NOMO-1 treated with DMSO at 0.1 percent for 48 hours (cell line): ENCODE data around the gene GOLGA6L7.
"Not testable (repeated sequence)": the region's sequence is repeated elsewhere in the genome, so short reads cannot be mapped to it uniquely, and the experiment has no call there.

ENCODE experiments used
- DNase-seq: peaks from one replicate; lab custom pipeline; 2025; ENCODE audit not compliant: unreplicated experiment; lab: John Stamatoyannopoulos, UW

Gene GOLGA6L7

DNA sequence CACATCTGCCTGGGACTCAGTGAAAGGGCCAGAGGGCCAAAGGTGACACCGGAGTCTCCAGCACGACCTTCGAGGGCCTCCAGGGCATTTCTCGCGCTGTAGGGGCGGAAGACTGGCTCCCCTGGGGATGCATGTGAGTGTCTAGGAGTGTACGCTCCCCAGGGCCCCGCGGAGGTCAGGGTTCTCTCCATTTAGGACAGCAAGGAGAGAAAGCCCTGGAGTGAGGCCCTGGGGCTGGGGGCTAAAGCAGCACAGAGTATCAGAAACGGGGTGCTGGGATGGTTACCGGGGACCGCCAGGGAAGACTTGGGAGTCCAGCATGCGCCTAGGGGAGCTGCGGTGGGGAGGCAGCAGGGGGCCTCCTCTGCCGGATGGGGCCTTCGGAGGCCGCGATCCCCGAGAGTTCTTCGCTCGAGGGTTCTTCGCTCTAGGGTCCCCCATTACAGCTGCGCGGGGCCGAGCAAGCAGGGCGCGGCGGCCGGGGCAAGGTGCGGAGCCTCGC, 36.7 kb upstream of the GOLGA6L7 start:
- no peak for DNase-seq

DNA sequence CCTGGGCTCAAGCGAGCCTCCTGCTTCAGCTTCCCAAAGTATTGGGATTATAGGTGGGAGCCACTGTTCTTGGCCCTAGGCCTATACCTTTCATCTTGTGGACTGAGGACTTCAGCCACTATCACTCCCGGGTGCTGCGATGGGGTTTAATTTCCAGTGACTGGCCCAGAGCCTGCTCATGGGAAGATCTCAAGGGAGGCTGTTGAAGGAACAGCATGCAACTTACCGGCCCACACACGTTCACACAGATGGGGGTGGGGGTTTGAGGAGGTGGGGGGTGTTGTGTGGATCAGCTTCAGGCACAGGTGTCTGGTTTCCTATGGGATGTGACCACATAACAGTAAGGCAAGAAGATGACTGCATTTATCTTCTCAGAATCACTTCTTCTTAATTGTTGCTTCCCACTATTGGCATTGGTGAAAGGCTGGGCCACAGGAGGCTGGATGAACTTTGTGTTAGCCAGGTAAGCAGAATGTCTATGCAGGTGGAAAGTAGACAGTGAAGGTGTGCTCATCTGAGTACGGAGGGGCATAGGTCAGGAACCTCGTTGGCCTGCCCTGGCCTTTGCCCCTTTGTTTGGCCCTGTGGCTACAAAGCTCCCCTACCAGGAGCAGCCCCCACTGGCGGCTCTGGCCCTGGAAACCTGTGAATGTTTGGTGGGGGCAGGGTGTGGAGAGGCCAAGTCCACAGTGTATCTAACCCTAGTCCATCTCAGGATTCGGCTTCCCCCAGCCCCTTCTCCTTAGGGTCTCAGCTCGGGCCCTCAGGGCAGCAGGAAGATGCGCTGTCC, 35.9 kb upstream of the GOLGA6L7 start:
- DNase-seq = no peak

- no peak for DNase-seq
Observed at GRCh38 chr15:28881600-28881999, 33.2 kb upstream of the GOLGA6L7 start.

- peak; percentile 9 for DNase-seq
Observed at GRCh38 chr15:28881170-28881569, 32.7 kb upstream of the GOLGA6L7 start.

- DNase-seq = no peak
Observed at GRCh38 chr15:28880680-28881079, 32.2 kb upstream of the GOLGA6L7 start.

- DNase-seq = no peak
Observed at GRCh38 chr15:28879551-28879950, 31.1 kb upstream of the GOLGA6L7 start.

DNA sequence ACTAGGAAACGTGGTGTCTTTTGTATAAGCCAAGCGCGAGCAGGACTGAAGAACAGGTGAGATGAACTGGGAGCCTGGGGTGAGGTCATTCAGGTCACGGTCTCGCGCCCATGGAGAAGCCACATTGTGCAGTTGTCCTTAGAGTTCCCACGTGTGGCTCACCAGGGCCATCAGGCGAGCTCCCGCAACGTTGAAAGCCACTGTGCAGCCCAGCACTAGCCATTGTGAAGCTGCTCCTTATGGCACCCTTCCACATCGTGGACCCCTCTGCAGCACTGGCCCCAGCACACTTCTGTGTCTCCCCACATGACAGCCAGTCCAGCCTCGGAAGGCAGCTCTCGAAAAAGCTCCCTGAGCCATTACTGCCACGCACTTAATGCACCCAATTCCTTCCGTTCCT, 29.8 kb upstream of the GOLGA6L7 start:
- DNase-seq = no peak

GRCh38 chr15:28876845-28877185, 28.4 kb upstream of the GOLGA6L7 start:
- no peak for DNase-seq

DNA sequence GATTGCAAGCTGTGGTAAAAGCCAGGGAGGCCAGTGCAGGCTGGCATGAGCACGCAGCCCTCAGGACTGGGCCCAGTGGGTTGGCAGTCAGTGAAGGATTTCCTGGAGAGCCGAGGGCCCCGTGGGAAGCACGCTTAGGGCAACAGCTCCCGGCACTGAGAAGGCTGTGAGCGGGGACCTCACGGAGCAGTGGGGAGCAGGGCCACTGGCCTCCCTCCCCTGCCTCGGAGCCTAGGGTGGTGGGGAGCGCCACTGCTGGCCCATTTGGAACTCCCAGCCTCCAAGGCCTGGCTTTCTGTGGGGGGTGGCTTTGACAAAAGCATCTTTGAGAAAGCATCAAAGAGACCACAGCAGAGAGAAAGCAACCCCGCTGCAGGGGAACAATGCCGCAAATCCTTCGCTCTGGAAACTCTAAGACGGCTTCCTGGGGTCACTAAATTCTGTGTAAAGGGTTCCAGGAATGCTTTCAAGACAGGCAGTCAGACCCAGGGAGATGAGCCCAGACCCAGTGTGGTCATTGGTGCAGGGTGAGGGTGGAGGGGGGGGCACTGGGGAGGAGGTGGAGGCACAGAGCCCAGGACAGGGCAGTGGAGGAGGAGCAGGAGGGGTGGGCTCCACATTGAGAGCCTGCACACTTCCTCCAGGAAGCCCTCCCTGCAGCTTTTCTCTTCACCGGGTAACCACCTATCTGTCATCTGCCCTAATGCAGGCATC, 27.8 kb upstream of the GOLGA6L7 start:
- no peak for DNase-seq

- DNase-seq = no peak
Observed at GRCh38 chr15:28875461-28876000, 27.1 kb upstream of the GOLGA6L7 start.

- DNase-seq = no peak
Observed at GRCh38 chr15:28873585-28874190, 25.2 kb upstream of the GOLGA6L7 start.

- no peak for DNase-seq
Observed at GRCh38 chr15:28873006-28873405, 24.6 kb upstream of the GOLGA6L7 start.

DNA sequence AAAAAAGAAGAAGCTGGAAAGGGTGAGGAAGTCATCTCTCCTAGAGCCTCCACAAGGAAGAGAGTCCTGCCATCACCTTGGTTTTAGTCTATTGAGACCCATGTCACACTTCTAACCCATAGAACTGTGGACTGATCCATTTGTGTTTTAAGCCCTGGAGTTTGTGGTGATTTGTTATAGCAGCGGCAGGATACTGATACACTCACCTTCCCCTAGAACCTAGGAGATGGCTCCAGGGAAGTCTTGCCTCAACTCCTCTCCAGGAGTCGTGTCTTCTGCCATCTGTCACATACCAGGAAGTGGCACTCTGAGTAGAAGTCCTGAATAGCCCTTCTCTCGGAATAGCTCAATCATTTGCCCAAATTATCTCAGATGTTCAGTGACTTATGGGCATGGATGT, 22.7 kb upstream of the GOLGA6L7 start:
- no peak for DNase-seq

DNA sequence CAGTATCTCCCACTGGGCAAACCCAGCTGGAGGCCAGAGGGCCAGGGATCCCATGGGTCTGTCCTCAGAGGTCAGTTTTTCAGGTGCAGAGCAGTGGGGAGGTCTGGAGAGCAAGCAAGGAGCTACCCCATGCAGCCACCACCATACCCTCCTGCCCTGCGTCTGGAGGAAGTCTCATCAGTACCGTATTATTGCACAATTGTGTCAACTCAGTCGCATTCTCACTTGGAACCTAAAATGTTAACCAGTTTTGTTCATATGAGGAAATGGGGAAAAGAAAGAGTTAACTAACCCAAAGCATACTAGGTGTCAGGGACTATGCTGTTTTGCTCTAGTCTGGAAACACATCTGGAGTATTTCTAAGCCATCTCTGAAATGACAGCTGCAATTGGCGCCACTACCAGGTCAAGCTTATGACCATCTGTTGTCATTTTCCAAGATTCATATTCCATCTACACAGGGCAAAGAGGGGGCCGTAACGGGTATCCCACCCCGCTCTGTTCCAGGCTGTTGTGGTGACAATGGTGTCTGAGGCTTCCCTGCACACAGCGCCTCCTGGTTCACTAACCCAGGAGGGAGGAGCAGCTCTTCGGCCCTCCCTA, 20.4 kb upstream of the GOLGA6L7 start:
- DNase-seq = peak; percentile 24

DNA sequence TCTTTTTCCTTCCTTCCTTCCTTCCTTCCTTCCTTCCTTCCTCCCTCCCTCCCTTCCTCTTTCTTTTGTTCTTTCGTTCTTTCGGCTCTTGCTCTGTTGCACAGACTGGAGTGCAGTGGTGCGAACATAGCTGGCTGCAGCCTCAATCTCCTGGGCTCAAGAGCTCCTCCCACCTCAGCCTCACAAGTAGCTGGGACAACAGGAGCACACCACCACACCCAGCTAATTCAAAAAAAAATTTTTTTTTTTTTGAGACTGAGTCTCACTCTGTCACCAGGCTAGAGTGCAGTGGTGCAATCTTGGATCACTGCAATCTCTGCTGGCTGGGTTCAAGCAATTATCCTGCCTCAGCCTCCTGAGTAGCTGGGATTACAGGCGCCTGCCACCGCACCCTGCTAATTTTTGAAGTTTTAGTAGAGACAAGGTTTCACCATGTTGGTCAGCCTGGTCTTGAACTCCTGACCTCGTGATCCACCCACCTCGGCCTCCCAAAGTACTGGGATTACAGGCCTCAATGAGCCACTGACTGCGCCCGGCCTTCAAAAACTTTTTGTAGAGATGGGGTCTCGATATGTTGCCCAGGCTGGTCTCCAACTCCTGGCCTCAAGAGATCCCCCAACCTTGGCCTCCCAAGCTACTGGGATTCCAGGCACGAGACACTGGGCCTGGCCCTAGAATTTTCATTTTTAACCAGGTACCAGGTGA, 13.3 kb upstream of the GOLGA6L7 start:
- peak; percentile 68 for DNase-seq

DNA sequence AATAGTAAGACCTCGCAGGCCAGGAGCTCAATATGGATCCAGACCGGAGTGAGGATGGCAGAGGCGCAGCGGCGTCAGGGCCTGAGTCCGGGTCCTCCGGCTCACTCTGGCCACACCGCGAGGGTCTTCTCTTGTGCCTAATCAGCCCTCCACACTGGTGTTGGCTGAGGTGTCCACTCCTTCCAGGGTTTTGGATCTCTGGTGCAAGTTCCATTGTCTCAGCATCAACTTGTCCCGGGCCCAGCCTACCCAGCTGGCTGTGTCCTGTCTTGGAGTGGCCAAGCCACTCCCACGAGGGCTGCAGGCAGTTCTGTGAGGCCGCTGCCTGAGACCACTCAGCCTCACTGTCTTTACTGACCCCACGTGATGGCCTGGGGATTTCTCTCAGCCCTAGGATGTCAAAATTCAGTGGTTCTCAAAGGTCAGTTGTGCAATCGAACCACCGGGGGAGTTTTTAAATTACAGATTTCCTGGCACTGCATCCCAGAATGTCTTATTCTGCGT, 12.6 kb upstream of the GOLGA6L7 start:
- peak; percentile 71 for DNase-seq

DNA sequence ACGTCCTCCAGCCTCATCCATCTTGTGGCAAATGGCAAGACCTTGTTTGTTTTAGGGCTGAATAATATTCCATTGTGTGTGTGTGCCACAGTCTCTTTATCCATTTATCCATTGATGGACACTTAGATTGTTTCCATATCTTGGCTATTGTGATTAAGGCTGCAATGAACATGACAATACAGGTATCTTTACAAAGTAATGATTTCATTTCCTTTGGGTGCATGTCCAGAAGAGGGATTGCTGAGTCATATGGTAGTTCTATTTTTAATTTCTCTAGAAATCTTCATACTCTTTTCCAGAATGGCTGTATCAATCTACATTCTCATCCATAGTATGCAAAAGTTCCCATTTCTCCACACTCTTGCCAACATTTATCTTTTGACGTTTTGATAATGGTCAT, 6.1 kb upstream of the GOLGA6L7 start:
- DNase-seq = not testable (repeated sequence)

DNA sequence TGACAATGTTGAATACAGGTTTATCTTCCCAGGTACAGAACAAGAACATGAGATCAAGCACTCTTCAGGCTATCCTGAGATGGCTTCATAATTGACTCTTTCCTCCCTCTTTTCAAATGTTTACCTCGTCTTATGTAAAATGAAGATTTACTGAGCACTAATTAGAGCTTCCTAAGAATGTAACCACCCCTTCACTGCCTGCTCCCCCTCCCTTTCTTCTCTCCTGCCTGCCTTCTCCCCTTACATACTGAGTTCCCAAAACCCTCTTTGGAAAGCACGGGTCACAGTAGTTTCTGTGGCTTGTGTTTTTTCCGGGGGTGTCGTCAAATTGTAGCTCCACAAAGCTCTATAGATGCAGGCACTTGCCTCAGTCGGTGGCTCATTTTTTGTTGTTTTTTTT, 5.2 kb upstream of the GOLGA6L7 start:
- not testable (repeated sequence) for DNase-seq

DNA sequence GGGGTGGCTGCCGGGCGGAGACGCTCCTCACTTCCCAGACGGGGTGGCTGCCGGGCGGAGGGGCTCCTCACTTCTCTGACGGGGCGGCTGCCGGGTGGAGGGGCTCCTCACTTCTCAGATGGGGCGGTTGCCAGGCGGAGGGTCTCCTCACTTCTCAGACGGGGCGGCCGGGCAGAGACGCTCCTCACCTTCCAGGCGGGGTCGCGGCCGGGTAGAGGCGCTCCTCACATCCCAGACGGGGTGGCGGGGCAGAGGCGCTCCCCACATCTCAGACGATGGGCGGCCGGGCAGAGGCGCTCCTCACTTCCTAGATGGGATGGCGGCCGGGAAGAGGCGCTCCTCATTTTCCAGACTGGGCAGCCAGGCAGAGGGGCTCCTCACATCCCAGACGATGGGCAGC, 1.3 kb upstream of the GOLGA6L7 start:
- not testable (repeated sequence) for DNase-seq

DNA sequence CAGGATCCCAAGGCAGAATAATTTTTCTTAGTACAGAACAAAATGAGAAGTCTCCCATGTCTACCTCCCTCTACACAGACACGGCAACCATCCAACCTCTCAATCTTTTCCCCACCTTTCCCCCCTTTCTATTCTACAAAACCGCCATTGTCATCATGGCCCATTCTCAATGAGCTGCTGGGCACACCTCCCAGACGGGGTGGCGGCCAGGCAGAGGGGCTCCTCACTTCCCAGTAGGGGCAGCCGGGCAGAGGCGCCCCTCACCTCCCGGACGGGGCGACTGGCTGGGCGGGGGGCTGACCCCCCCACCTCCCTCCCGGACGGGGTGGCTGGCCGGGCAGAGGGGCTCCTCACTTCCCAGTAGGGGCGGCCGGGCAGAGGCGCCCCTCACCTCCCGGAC, 827 bp upstream of the GOLGA6L7 start:
- not testable (repeated sequence) for DNase-seq
